Measurements from ENCODE around the gene RAB6B. TPM values are rescaled to one million over a fixed set of nuclear protein-coding genes. Genes with fewer than 3 reads are reported as not detected.

Gene RAB6B
- total RNA-seq, 1 donor = 0.72 TPM

- TF ChIP-seq CTCF (IDR thresholded peaks at IDR 0.05; ENCODE audit: extremely low read depth, low read depth, low read length) = no peak
- H4K20me1 ChIP-seq (ENCODE audit: insufficient read depth, low read length) = no peaks in the 10 kb centered on the region
- no peaks in the 10 kb centered on the region for H3K36me3 ChIP-seq (ENCODE audit: insufficient read depth, low read length)
- no peaks in the 10 kb centered on the region for H3K79me2 ChIP-seq (ENCODE audit: insufficient read depth, low read length)
- H2AFZ ChIP-seq (ENCODE audit: low read length) = no peak overlapping the region
- H3K4me2 ChIP-seq (ENCODE audit: insufficient read depth, low read length) = no peak overlapping the region
- no peaks in the 10 kb centered on the region for H3K27me3 ChIP-seq (ENCODE audit: insufficient read depth, low read length)
- H3K4me1 ChIP-seq (ENCODE audit: insufficient read depth, low read length) = peaks cover 11% of the 10 kb centered on the region
- no peak overlapping the region for H3K27ac ChIP-seq (ENCODE audit: low read depth, low read length)
- H3K4me3 ChIP-seq (ENCODE audit: insufficient read depth, low read length) = no peak overlapping the region
- peak; percentile 42 for DNase-seq (ENCODE audit: insufficient read length, low spot score, missing footprints)
- no peaks in the 10 kb centered on the region for H3K9me3 ChIP-seq (ENCODE audit: low read depth, low read length)
Observed at GRCh38 chr3:133853925-133854227, 41.8 kb downstream of the RAB6B start.

- H3K36me3 ChIP-seq (ENCODE audit: insufficient read depth, low read length) = no peaks in the 10 kb centered on the region
- TF ChIP-seq CTCF (IDR thresholded peaks at IDR 0.05; ENCODE audit: extremely low read depth, low read depth, low read length) = no peak
- H3K4me2 ChIP-seq (ENCODE audit: insufficient read depth, low read length) = no peak overlapping the region
- no peak overlapping the region for H3K4me3 ChIP-seq (ENCODE audit: insufficient read depth, low read length)
- no peaks in the 10 kb centered on the region for H4K20me1 ChIP-seq (ENCODE audit: insufficient read depth, low read length)
- H2AFZ ChIP-seq (ENCODE audit: low read length) = no peak overlapping the region
- H3K27me3 ChIP-seq (ENCODE audit: insufficient read depth, low read length) = no peaks in the 10 kb centered on the region
- H3K4me1 ChIP-seq (ENCODE audit: insufficient read depth, low read length) = peaks cover 11% of the 10 kb centered on the region
- DNase-seq (ENCODE audit: insufficient read length, low spot score, missing footprints) = peak; percentile 36
- no peaks in the 10 kb centered on the region for H3K9me3 ChIP-seq (ENCODE audit: low read depth, low read length)
- H3K27ac ChIP-seq (ENCODE audit: low read depth, low read length) = no peak overlapping the region
- no peaks in the 10 kb centered on the region for H3K79me2 ChIP-seq (ENCODE audit: insufficient read depth, low read length)
Observed at GRCh38 chr3:133853063-133853924, 42.4 kb downstream of the RAB6B start.

- DNase-seq (ENCODE audit: insufficient read length, low spot score, missing footprints) = peak; percentile 47
- no peaks in the 10 kb centered on the region for H3K36me3 ChIP-seq (ENCODE audit: insufficient read depth, low read length)
- H3K4me2 ChIP-seq (ENCODE audit: insufficient read depth, low read length) = no peak overlapping the region
- no peak overlapping the region for H2AFZ ChIP-seq (ENCODE audit: low read length)
- H3K79me2 ChIP-seq (ENCODE audit: insufficient read depth, low read length) = no peaks in the 10 kb centered on the region
- no peak overlapping the region for H3K4me3 ChIP-seq (ENCODE audit: insufficient read depth, low read length)
- H3K27ac ChIP-seq (ENCODE audit: low read depth, low read length) = no peak overlapping the region
- H3K9me3 ChIP-seq (ENCODE audit: low read depth, low read length) = no peaks in the 10 kb centered on the region
- H4K20me1 ChIP-seq (ENCODE audit: insufficient read depth, low read length) = no peaks in the 10 kb centered on the region
- H3K27me3 ChIP-seq (ENCODE audit: insufficient read depth, low read length) = peaks cover 7% of the 10 kb centered on the region
- H3K4me1 ChIP-seq (ENCODE audit: insufficient read depth, low read length) = peaks cover 11% of the 10 kb centered on the region
- TF ChIP-seq CTCF (IDR thresholded peaks at IDR 0.05; ENCODE audit: extremely low read depth, low read depth, low read length) = no peak
Observed at GRCh38 chr3:133851931-133852330, 43.8 kb downstream of the RAB6B start.

GRCh38 chr3:133851266-133851906 lies 44.3 kb downstream of the RAB6B start:
- H4K20me1 ChIP-seq (ENCODE audit: insufficient read depth, low read length) = no peaks in the 10 kb centered on the region
- no peaks in the 10 kb centered on the region for H3K36me3 ChIP-seq (ENCODE audit: insufficient read depth, low read length)
- H3K79me2 ChIP-seq (ENCODE audit: insufficient read depth, low read length) = no peaks in the 10 kb centered on the region
- peaks cover 8% of the 10 kb centered on the region for H3K27me3 ChIP-seq (ENCODE audit: insufficient read depth, low read length)
- TF ChIP-seq CTCF (IDR thresholded peaks at IDR 0.05; ENCODE audit: extremely low read depth, low read depth, low read length) = no peak
- H3K27ac ChIP-seq (ENCODE audit: low read depth, low read length) = no peak overlapping the region
- no peak overlapping the region for H2AFZ ChIP-seq (ENCODE audit: low read length)
- peak; percentile 15 for DNase-seq (ENCODE audit: insufficient read length, low spot score, missing footprints)
- no peak overlapping the region for H3K4me3 ChIP-seq (ENCODE audit: insufficient read depth, low read length)
- no peak overlapping the region for H3K4me2 ChIP-seq (ENCODE audit: insufficient read depth, low read length)
- H3K4me1 ChIP-seq (ENCODE audit: insufficient read depth, low read length) = peaks cover 6% of the 10 kb centered on the region
- H3K9me3 ChIP-seq (ENCODE audit: low read depth, low read length) = no peaks in the 10 kb centered on the region

All from osteoblast (primary cell).